ENCODE measurements around the gene OSGIN1.

Gene OSGIN1

GRCh38 chr16:84013787-84014569 is 60.9 kb downstream of the OSGIN1 start:
- DNase-seq, result peak; percentile 69
- peak; percentile 87 to 89 for ATAC-seq (replicated peaks)
- Mint-ChIP-seq H3K4me1 (peaks cover 8 to 12% of the 10 kb centered on the region in 2 donors), H3K27me3 (peaks cover 10 to 27% of the 10 kb centered on the region in 2 donors), H3K36me3 (no peaks in the 10 kb centered on the region), H3K9me3 (peaks cover 4 to 12% of the 10 kb centered on the region in 2 donors), H3K4me3 (peak overlapping the region in 1 of 2 donors; percentile 41), H3K27ac (peak overlapping the region; percentile 63)

DNA sequence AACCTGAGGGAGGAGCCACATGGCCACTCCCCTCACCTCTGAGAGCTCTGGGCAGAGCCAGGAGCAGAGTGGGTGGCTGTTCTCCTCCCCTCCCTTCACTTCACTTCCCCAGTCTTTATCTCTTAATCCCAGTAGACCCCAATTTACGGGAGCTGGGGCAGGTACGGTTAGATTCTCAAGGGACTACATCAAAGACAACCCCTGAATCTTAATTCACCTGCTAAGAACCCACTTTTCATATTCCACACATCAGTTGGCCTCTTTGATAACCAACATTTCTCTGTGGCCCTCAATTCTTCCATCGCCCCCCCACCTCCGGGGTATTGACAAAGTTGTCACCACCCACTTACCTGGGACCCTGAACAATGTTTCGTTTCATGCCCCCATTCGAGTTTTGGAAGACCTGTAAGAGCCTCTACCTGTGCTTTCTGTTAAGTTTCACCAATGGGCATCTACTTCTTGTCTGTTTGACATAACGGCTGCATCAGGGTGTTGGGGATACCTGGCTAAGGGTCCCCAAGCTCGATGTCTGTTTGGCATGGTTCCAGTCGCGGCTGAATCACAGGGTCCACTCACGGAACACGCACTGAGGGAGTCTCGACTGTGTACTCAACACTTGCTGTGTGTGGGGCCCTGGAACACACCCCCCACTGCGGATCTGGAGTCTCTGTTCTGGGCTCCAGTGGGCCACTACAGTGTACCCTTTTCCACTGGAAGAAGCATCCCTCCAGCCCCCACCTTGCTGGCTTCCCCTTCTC is 61.7 kb downstream of the OSGIN1 start:
- Mint-ChIP-seq H3K27ac (peak overlapping the region; percentile 63), H3K27me3 (peaks cover 16 to 34% of the 10 kb centered on the region in 2 donors)

GRCh38 chr16:84015399-84015798 is 62.4 kb downstream of the OSGIN1 start:
- Mint-ChIP-seq H3K27me3 (peaks cover 19 to 35% of the 10 kb centered on the region in 2 donors), H3K4me3 (no peak overlapping the region), H3K9me3 (peaks cover 4 to 16% of the 10 kb centered on the region in 2 donors), H3K36me3 (no peaks in the 10 kb centered on the region), H3K27ac (no peak overlapping the region), H3K4me1 (peaks cover 8 to 12% of the 10 kb centered on the region in 2 donors)
- ATAC-seq (replicated peaks) (no peak), DNase-seq (no peak)

More for the DNA sequence above, 61.7 kb downstream of the OSGIN1 start:
- Mint-ChIP-seq H3K4me3 (no peak overlapping the region), H3K36me3 (no peaks in the 10 kb centered on the region), H3K4me1 (peaks cover 8 to 12% of the 10 kb centered on the region in 2 donors), H3K9me3 (peaks cover 4 to 16% of the 10 kb centered on the region in 2 donors)
- DNase-seq (no peak), ATAC-seq (replicated peaks) (no peak)

All from stimulated activated naive B cell treated with anti-CD40 and anti-IgM and Interleukin-4, amounts not matched to agents 10 μg/mL and 1 μg/mL and 100 μg/mL, for 72 hours (primary cell).